ENCODE measurements around the gene SEC16B. TPM values are rescaled to one million over a fixed set of nuclear protein-coding genes. Genes with fewer than 3 reads are reported as not detected.

The SEC16B gene
- total and polyA plus RNA-seq, 10 donors = 2.9 to 15.4 (median 7.8) TPM

DNA sequence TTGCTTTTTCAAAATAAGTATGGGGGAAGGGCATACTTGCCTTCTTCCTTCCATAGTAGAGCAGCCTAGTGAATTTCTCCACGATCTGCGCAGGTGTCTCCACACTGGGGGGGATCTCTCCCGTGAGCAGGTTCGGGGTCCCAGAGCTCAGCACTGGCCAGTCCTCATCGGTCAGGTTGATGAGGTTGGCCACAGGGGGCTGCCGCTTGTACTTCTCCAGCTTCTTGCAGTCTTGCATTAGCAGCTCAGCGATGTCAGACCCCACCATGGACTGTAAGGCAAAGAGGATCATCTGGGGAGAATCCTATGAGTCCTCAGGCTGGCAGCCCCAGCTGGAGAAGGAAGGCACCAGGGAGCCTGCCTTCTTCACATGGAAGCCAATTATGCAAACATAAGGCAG is 11.8 kb downstream of the SEC16B start:
- Histone ChIP-seq H3K36me3 (peaks cover 0 to 16% (median 0%) of the 10 kb centered on the region in 6 donors), H3K4me1 (peaks cover 0 to 3% (median 0%) of the 10 kb centered on the region in 6 donors), H3K9me3 (no peaks in the 10 kb centered on the region), H3K27me3 (replicated peaks in 1 of 7) (no peaks in the 10 kb centered on the region), H3K27ac (no peak overlapping the region), H3K4me3 (no peak overlapping the region)
- DNase-seq = no peak
- intact Hi-C loops (cut with DNase I; ENCODE audit: low total_unique reads) = no loop called here
- WGBS, 5 donors = 83 to 97% (median 92%) methylated on average over 6 to 7 of the region's 7 CpGs
- TF ChIP-seq POLR2A (IDR thresholded peaks at IDR 0.05) = no peak
- TF ChIP-seq, protein P1, sequence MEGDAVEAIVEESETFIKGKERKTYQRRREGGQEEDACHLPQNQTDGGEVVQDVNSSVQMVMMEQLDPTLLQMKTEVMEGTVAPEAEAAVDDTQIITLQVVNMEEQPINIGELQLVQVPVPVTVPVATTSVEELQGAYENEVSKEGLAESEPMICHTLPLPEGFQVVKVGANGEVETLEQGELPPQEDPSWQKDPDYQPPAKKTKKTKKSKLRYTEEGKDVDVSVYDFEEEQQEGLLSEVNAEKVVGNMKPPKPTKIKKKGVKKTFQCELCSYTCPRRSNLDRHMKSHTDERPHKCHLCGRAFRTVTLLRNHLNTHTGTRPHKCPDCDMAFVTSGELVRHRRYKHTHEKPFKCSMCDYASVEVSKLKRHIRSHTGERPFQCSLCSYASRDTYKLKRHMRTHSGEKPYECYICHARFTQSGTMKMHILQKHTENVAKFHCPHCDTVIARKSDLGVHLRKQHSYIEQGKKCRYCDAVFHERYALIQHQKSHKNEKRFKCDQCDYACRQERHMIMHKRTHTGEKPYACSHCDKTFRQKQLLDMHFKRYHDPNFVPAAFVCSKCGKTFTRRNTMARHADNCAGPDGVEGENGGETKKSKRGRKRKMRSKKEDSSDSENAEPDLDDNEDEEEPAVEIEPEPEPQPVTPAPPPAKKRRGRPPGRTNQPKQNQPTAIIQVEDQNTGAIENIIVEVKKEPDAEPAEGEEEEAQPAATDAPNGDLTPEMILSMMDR (IDR thresholded peaks at IDR 0.05 in 8 of 11, conservative IDR thresholded peaks at IDR 0.05 in 3 of 11) = no peak
- TF ChIP-seq POLR2AphosphoS5 (IDR thresholded peaks at IDR 0.05) = no peak

DNA sequence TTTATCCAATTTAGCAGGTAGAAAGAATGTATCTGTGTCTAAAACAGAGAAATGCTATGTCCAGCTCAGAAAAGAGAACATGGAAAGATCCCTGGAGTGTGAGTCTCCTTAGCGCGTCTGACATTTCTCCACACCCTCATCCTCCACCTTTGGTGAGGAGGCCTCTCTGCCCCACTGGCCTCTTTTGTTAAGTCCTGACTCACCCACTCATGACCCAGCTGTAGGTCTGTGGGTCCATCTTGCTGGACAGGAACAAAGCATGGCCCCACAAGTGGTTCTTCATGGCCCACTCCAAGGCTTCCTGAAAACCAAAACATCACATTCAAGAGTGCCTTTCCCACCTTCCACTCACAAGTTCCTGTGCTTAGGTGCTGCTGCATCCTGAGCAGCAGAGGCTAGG is 15.8 kb downstream of the SEC16B start:
- intact Hi-C loops (cut with DNase I; ENCODE audit: low total_unique reads) = no loop called here
- WGBS, 5 donors = 67 to 100% (median 100%) methylated on average over 2 of the region's 2 CpGs
- Histone ChIP-seq H3K4me3 (no peak overlapping the region), H3K36me3 (peaks cover 0 to 14% (median 0%) of the 10 kb centered on the region in 6 donors), H3K27ac (no peak overlapping the region), H3K27me3 (replicated peaks in 1 of 7) (no peaks in the 10 kb centered on the region), H3K4me1 (no peaks in the 10 kb centered on the region), H3K9me3 (no peaks in the 10 kb centered on the region)
- DNase-seq = no peak
- TF ChIP-seq, protein P1 (IDR thresholded peaks at IDR 0.05 in 8 of 11, conservative IDR thresholded peaks at IDR 0.05 in 3 of 11) = no peak
- no peak for TF ChIP-seq POLR2AphosphoS5 (IDR thresholded peaks at IDR 0.05)
- TF ChIP-seq POLR2A (IDR thresholded peaks at IDR 0.05) = no peak

DNA sequence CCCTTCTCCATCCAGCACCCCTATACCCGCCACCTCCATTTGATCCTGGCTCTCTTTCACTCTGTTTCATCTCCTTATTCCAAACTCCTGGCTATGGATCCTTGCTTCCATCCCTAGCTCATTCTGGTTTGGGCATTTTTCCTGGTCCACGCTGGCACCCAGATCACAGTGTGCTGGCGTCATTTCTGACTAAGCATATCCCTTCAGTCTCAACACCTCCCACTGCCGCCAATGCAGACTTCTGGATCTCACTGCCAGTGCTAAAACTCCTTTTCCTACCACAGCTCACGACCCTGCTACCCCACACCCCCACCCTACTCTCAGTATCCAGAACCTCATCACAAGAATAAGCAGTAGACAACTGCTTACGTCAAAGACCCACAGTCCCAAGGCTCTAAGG is 16.3 kb downstream of the SEC16B start:
- DNase-seq = no peak
- TF ChIP-seq POLR2AphosphoS5 (IDR thresholded peaks at IDR 0.05) (no peak), POLR2A (IDR thresholded peaks at IDR 0.05) (no peak)
- TF ChIP-seq, protein P1 (IDR thresholded peaks at IDR 0.05 in 8 of 11, conservative IDR thresholded peaks at IDR 0.05 in 3 of 11) = no peak
- H3K27ac ChIP-seq = no peak overlapping the region
- H3K9me3 ChIP-seq = no peaks in the 10 kb centered on the region
- no peaks in the 10 kb centered on the region for H3K27me3 ChIP-seq (replicated peaks in 1 of 7)
- intact Hi-C loops (cut with DNase I; ENCODE audit: low total_unique reads) = no loop called here
- peaks cover 0 to 5% (median 0%) of the 10 kb centered on the region in 6 donors for H3K4me1 ChIP-seq
- H3K36me3 ChIP-seq = peaks cover 0 to 14% (median 0%) of the 10 kb centered on the region in 6 donors
- no peak overlapping the region for H3K4me3 ChIP-seq
- 84 to 93% (median 88%) methylated on average over 6 of the region's 6 CpGs for WGBS, 5 donors

DNA sequence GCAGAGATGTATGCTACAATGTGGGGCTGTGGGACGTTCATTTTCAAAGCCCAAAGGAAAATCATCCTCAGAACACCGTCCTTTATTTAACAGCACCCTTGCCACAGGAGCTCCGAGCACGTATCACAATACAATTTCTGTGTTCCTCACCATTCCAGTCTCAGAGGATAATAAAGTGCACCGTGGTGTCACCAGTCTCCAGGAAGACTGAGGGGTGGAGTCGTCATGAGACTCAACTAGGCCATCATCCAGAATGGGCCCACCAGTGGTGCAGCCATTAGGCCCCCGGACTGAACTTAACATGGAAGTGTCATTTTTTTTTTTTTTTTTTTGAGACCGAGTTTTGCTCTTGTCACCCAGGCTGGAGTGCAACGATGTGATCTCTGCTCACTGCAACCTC is 17.2 kb downstream of the SEC16B start:
- 91 to 96% (median 93%) methylated on average over 9 of the region's 9 CpGs for WGBS, 5 donors
- Histone ChIP-seq H3K4me1 (peaks cover 0 to 10% (median 0%) of the 10 kb centered on the region in 6 donors), H3K36me3 (peaks cover 0 to 6% (median 0%) of the 10 kb centered on the region in 6 donors), H3K27ac (no peak overlapping the region), H3K9me3 (no peaks in the 10 kb centered on the region), H3K4me3 (no peak overlapping the region), H3K27me3 (replicated peaks in 1 of 7) (no peaks in the 10 kb centered on the region)
- intact Hi-C loops (cut with DNase I; ENCODE audit: low total_unique reads) = no loop called here
- DNase-seq = no peak
- TF ChIP-seq POLR2AphosphoS5 (IDR thresholded peaks at IDR 0.05) = no peak
- TF ChIP-seq POLR2A (IDR thresholded peaks at IDR 0.05) = no peak
- TF ChIP-seq, protein P1 (IDR thresholded peaks at IDR 0.05 in 8 of 11, conservative IDR thresholded peaks at IDR 0.05 in 3 of 11) = no peak
